Measurements from ENCODE around the gene TEX2.
"Not testable (repeated sequence)": the region's sequence is repeated elsewhere in the genome, so short reads cannot be mapped to it uniquely, and the experiment has no call there.

The TEX2 gene

DNA sequence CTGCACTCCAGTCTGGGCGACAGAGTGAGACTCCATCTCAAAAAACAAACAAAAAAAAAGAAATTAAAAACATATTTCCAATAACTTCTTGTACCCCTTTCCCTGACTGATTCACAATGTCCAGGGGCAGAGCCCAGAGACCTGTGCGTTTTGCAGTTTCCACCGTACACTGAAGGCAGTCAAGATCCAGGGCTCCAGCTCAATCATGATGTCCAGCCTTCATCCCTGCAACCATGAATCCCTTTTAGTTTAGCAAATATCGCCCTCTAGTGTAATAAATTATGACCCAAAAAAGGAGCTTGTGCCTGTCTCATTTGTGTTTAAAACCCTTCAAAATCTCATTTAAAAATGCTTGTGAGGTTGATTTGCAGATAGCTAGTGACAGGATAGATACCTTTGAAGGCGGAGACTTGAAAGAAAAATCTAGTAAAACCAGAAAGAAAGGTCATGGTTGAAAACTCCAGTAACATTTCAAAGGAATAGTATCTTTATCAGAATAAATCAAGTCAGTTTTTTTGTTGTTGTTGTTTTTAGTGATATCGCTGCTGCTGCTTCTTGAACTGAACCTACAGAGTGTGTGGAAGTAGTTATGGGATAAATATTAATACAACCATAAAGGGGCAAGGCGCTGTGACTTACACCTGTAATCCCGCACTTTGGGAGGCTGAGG is 129.4 kb downstream of the TEX2 start:
- peak; percentile 71 for DNase-seq

GRCh38 chr17:64131606-64132270 is 131.3 kb downstream of the TEX2 start:
- DNase-seq = no peak

GRCh38 chr17:64130559-64131001 is 132.5 kb downstream of the TEX2 start:
- peak; percentile 90 for DNase-seq

GRCh38 chr17:64129765-64130558 is 133.1 kb downstream of the TEX2 start, which contains the start of gene ERN1:
ERN1 (minus strand) TSS chr17:64130144; CDS start chr17:64130029, 115 bp downstream.
- peak; percentile 93 for DNase-seq

DNA sequence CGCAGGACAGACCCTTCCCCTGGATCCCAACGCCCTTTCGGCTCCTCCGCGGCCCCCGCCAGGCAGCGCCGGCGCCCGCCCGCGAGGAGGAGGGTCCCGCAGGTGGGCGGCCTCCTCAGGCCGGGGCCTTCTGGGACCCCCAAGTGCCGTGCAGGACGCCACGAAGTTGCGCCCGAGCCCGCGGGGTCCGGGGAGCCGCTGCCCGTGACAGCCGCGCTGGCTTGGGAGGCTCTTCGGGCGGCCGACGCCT is 133.6 kb downstream of the TEX2 start:
- no peak for DNase-seq

- peak; percentile 59 for DNase-seq
Measured at GRCh38 chr17:64128787-64129514, 134.1 kb downstream of the TEX2 start.

DNA sequence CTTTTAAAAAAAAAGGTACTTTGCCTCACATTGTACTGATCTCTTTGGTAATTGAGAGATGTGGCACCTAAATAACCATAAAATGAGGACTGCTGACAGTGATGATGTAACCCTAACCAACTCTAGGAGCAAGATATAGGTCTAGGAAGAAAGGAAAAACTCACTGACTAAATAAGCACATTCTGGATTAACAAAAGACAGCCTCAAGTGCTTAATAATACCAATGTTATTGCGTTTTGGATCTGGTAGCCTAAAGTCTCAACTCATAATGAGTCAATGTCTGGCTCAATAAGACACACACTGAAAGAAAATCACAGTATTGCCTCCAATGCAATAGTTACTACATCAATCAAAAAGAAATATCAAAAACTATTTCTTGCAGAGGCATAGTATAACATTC is 136.1 kb downstream of the TEX2 start:
- DNase-seq = peak; percentile 31

GRCh38 chr17:64125937-64126336 is 137.1 kb downstream of the TEX2 start:
- DNase-seq = no peak

GRCh38 chr17:64124609-64125008 is 138.5 kb downstream of the TEX2 start:
- no peak for DNase-seq

DNA sequence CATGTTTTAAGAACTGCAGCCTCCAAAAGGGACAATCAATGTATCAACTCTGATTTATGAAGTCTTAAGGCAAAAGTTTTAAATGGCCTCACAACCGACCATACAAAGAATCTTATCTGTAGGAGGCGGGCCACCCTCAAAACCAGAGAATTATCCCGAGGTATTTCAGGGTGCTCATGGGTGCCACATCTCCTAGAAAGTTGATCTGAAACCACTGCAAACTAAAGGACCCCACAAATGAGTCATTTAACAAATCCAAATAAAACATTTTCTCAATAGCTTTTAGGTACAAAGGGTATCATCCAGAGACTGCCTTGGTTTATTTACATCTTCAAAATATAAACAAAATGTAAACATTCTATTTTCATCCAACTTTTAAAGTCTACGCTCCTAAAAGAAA is 139.9 kb downstream of the TEX2 start:
- no peak for DNase-seq

GRCh38 chr17:64120972-64121786 is 141.9 kb downstream of the TEX2 start:
- DNase-seq = not testable (repeated sequence)

DNA sequence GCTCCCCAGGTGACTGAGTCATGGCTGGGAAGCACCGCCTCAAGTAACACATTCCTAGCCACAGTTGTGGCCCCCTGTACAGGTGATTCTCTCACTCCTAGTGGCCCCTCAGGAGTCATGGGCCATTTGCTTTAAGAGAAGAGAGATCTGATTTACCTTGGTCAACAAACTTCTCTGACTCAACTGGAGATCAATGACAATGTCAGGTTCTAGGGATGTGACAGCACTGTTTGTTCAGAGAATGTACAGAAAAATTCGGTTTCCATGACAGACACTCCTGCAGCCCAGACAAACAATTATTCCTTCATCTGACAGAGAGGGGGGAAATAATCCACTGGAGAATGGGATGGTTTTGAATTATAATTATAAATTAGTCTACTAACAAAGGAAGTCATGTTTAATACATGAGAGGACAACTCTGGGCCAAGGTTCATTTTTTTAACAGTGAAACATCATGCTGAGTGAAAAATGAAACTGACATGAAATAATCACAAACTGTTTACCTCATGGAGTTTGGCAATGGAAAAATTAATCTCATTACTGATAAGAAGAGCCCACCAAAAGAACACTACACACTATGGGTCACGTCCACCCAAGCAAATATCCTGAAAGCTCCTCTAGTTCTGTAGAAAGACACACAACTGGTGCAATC is 142.8 kb downstream of the TEX2 start:
- DNase-seq = no peak

DNA sequence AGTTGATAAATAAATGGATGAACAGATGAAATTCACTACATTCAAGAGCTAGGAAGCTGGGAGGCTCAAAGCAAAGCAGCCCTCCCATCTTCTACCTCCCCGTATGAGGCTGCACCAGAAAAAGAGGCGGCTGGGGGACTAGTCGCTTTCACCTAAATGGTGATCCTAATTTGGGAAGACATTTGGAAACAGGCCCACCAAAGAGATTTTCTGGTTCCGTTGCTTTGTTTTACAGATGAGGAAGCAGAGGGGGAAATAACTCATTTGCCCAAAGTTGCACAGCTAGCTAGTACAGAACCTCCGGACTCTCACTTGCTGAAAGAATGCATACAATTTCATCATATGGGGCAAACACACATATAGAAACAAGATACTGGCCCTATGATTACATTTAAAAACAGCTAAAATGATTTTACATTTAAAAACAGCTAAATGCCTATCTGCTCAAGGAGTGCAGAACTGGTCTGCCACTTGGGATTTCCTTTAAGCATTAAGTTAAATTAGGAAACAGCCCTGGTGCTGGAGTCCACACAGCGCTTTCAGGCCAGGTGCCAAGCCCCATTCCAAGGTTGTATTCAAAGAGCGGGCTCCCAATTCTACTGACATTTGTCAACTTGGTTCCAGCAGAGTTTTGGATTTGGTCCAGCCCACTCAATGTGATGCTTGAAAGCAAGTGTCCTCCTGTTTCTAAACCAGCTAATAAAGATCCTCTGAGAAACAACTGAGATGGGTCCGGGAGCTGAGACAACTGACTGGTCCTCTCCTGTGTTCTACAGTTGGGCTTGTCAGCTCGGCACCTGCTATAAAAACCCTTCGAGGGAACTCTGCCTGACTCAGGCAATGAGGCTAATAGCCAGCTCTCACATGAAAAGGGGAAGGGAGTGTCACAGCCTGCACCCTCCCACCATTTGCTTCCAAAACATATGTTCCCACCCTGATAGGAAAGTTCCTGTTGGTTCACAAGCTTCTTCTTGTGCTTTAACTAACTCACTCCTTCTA is 144.8 kb downstream of the TEX2 start:
- DNase-seq = no peak

GRCh38 chr17:64115822-64116534 is 147.1 kb downstream of the TEX2 start:
- peak; percentile 87 for DNase-seq

GRCh38 chr17:64115043-64115698 is 147.9 kb downstream of the TEX2 start:
- DNase-seq = no peak

DNA sequence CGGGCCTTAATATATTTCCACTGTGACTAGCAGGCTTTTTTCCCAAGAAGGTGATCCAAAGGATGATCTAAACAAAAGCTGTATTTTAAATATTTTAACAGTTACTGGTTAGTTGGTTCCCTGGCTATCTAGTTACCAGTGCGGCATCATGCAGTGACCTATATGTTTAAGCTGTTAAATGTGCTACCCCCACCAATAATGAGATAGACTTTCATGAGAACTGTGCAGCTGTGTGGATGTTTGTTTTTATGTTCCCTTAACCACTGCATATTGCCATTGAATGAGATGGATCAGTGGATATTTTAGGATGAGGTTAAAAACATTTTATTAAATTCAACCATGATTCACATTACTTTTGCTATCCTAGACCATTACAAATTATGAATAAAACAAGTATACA is 150.1 kb downstream of the TEX2 start:
- no peak for DNase-seq

GRCh38 chr17:64111831-64112230 is 151.2 kb downstream of the TEX2 start:
- DNase-seq = no peak

- no peak for DNase-seq
Measured at GRCh38 chr17:64110379-64111152, 152.5 kb downstream of the TEX2 start.

- no peak for DNase-seq
Measured at GRCh38 chr17:64109400-64109799, 153.7 kb downstream of the TEX2 start.

Data from EL (cell line).